ENCODE measurements around the gene AGBL1.
"Not testable (repeated sequence)": the region's sequence is repeated elsewhere in the genome, so short reads cannot be mapped to it uniquely, and the experiment has no call there.

The AGBL1 gene

GRCh38 chr15:86872782-86873181 is 793.1 kb downstream of the AGBL1 start:
- no peak for DNase-seq (ENCODE audit: low read depth)

- DNase-seq (ENCODE audit: low read depth), result no peak
Measured at GRCh38 chr15:86875067-86875466, 795.4 kb downstream of the AGBL1 start.

- no peak for DNase-seq (ENCODE audit: low read depth)
Measured at GRCh38 chr15:86876387-86876944, 796.8 kb downstream of the AGBL1 start.

GRCh38 chr15:86877171-86877631 is 797.5 kb downstream of the AGBL1 start:
- no peak for DNase-seq (ENCODE audit: low read depth)

- DNase-seq (ENCODE audit: low read depth), result not testable (repeated sequence)
Measured at GRCh38 chr15:86878844-86879243, 799.2 kb downstream of the AGBL1 start.

- DNase-seq (ENCODE audit: low read depth), result no peak
Measured at GRCh38 chr15:86879250-86880229, 799.9 kb downstream of the AGBL1 start.

GRCh38 chr15:86885616-86886015 is 805.9 kb downstream of the AGBL1 start:
- DNase-seq (ENCODE audit: low read depth), result no peak

GRCh38 chr15:86892774-86893449 is 813.2 kb downstream of the AGBL1 start:
- no peak for DNase-seq (ENCODE audit: low read depth)

GRCh38 chr15:86894269-86894668 is 814.6 kb downstream of the AGBL1 start:
- no peak for DNase-seq (ENCODE audit: low read depth)

GRCh38 chr15:86903642-86904421 is 824.2 kb downstream of the AGBL1 start:
- DNase-seq (ENCODE audit: low read depth), result no peak

GRCh38 chr15:86905625-86906256 is 826.1 kb downstream of the AGBL1 start:
- no peak for DNase-seq (ENCODE audit: low read depth)

GRCh38 chr15:86906376-86906775 is 826.7 kb downstream of the AGBL1 start:
- DNase-seq (ENCODE audit: low read depth), result no peak

GRCh38 chr15:86911022-86911421 is 831.4 kb downstream of the AGBL1 start:
- DNase-seq (ENCODE audit: low read depth), result no peak

GRCh38 chr15:86912661-86913060 is 833.0 kb downstream of the AGBL1 start:
- DNase-seq (ENCODE audit: low read depth), result no peak

GRCh38 chr15:86915811-86916331 is 836.2 kb downstream of the AGBL1 start:
- no peak for DNase-seq (ENCODE audit: low read depth)

GRCh38 chr15:86916671-86917360 is 837.1 kb downstream of the AGBL1 start:
- no peak for DNase-seq (ENCODE audit: low read depth)

- DNase-seq (ENCODE audit: low read depth), result no peak
Measured at GRCh38 chr15:86917361-86917671, 837.6 kb downstream of the AGBL1 start.

- DNase-seq (ENCODE audit: low read depth), result no peak
Measured at GRCh38 chr15:86919581-86919980, 839.9 kb downstream of the AGBL1 start.

- DNase-seq (ENCODE audit: low read depth), result no peak
Measured at GRCh38 chr15:86929461-86929860, 849.8 kb downstream of the AGBL1 start.

GRCh38 chr15:86932456-86932855 is 852.8 kb downstream of the AGBL1 start:
- DNase-seq (ENCODE audit: low read depth), result no peak

GRCh38 chr15:86935841-86936240 is 856.2 kb downstream of the AGBL1 start:
- no peak for DNase-seq (ENCODE audit: low read depth)
